ENCODE data around the gene IL4. TPM values are rescaled to one million over a fixed set of nuclear protein-coding genes. Genes with fewer than 3 reads are reported as not detected.

Gene IL4
- total RNA-seq, 2 donors from 2014 or later, result not detected

DNA sequence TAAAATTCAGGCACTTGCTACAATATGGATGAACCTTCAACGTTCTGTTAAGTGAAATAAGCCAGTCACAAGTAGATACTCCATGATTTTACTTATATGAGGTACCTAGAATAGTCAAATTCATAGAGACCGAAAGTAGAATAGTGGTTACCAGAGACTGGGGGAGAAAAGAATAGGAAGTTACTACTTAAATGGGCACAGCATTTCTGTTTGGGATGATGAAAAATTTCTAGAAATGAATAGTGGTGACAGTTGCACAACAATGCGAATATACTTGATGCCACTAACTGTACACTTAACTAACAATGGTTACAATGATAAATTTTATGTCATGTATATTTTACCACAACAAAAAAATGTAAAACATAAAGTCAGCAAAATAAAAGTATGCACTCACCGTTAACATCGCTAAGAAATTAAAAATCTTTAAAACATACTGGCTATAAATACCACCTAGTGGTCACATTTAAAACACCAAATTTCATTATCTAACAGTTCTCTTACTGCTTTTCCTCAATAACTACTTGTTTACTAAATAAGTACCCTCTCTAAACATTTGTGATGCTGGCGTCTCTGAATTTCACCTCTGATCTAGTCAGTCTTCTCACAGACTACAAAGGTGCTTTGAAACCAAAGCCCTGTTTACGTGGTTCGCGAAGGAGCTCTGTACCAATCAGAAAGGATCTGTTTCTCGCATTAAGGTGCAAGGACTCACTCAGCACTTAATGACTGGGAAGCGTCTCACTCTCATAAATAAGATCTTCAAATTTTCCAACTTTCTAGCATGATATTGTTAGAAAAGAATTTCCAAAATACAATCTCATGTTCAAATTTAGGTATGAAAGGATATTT, 40.9 kb downstream of the IL4 start:
- no peak overlapping the region for H3K9ac ChIP-seq (ENCODE audit: extremely low read depth, low read length, poor library complexity, severe bottlenecking)
- no peak overlapping the region for H3K4me3 ChIP-seq (ENCODE audit: low read length)
- no peak overlapping the region for H3K27ac ChIP-seq (ENCODE audit: low read depth, low read length)
- WGBS, 2 experiments (ENCODE audit: insufficient coverage in 1 of 2, insufficient read length in 1 of 2), result 83 to 87% methylated on average over 5 to 11 of the region's 11 CpGs
- DNase-seq, result no peak
- H3K9me3 ChIP-seq (ENCODE audit: control insufficient read depth, low read length), result no peaks in the 10 kb centered on the region
- H3K4me1 ChIP-seq (ENCODE audit: control insufficient read depth, insufficient read depth, low read length), result no peaks in the 10 kb centered on the region
- Mint-ChIP-seq H3K36me3 (ENCODE audit: low read depth) (peaks cover 22% of the 10 kb centered on the region), H3K9me3 (no peaks in the 10 kb centered on the region), H3K4me3 (no peak overlapping the region), H3K27me3 (ENCODE audit: insufficient read depth) (no peaks in the 10 kb centered on the region), H3K27ac (no peak overlapping the region), H3K4me1 (no peaks in the 10 kb centered on the region)
- TF ChIP-seq, protein P1, sequence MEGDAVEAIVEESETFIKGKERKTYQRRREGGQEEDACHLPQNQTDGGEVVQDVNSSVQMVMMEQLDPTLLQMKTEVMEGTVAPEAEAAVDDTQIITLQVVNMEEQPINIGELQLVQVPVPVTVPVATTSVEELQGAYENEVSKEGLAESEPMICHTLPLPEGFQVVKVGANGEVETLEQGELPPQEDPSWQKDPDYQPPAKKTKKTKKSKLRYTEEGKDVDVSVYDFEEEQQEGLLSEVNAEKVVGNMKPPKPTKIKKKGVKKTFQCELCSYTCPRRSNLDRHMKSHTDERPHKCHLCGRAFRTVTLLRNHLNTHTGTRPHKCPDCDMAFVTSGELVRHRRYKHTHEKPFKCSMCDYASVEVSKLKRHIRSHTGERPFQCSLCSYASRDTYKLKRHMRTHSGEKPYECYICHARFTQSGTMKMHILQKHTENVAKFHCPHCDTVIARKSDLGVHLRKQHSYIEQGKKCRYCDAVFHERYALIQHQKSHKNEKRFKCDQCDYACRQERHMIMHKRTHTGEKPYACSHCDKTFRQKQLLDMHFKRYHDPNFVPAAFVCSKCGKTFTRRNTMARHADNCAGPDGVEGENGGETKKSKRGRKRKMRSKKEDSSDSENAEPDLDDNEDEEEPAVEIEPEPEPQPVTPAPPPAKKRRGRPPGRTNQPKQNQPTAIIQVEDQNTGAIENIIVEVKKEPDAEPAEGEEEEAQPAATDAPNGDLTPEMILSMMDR (conservative IDR thresholded peaks at IDR 0.05), result peak; percentile 74
- H3K27me3 ChIP-seq (ENCODE audit: control insufficient read depth, insufficient read depth, low read length, poor library complexity, severe bottlenecking), result no peaks in the 10 kb centered on the region
- peaks cover 7% of the 10 kb centered on the region for H3K36me3 ChIP-seq (ENCODE audit: control insufficient read depth, insufficient read depth, low read length)

DNA sequence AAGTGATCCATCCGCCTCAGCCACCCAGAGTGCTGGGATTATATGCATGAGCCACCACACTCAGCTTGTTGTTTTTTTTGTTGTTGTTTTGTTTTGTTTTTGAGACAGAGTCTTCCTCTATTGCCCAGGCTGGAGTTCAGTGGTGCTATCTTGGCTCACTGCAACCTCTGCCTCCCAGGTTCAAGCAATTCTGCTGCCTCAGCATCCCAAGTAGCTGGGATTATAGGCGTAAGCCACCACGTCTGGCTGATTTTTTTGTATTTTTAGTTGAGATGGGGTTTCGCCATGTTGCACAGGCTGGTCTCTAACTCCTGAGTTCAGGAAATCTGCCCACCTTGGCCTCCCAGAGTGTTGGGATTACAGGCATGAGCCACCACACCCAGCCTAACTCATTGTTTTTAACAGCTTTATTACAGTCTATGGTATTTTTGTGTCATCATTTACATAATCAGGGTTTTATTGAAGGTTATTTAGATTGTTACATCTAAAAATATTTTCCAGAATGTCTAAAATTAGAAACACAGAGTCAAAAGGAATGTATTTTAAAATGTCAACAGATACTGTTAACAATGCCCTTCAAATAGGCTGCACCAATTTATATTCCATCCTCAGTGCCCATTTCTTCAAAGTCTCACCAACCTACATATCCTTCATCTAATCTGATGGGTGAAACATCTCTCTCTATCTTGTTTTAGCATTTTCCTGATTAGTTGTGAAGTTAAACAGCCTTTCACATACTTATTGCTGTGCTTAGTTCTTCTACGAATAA, 44.9 kb downstream of the IL4 start:
- Mint-ChIP-seq H3K9me3 (no peaks in the 10 kb centered on the region), H3K4me3 (no peak overlapping the region), H3K36me3 (ENCODE audit: low read depth) (peaks cover 24% of the 10 kb centered on the region), H3K27me3 (ENCODE audit: insufficient read depth) (no peaks in the 10 kb centered on the region), H3K27ac (no peak overlapping the region), H3K4me1 (no peaks in the 10 kb centered on the region)
- Histone ChIP-seq H3K36me3 (ENCODE audit: control insufficient read depth, insufficient read depth, low read length) (peaks cover 7% of the 10 kb centered on the region), H3K27me3 (ENCODE audit: control insufficient read depth, insufficient read depth, low read length, poor library complexity, severe bottlenecking) (no peaks in the 10 kb centered on the region), H3K9me3 (ENCODE audit: control insufficient read depth, low read length) (no peaks in the 10 kb centered on the region), H3K4me1 (ENCODE audit: control insufficient read depth, insufficient read depth, low read length) (no peaks in the 10 kb centered on the region), H3K4me3 (ENCODE audit: low read length) (no peak overlapping the region), H3K9ac (ENCODE audit: extremely low read depth, low read length, poor library complexity, severe bottlenecking) (no peak overlapping the region), H3K27ac (ENCODE audit: low read depth, low read length) (no peak overlapping the region)
- 92% methylated on average over 5 of the region's 5 CpGs; no CpG with 5 or more reads in 1 of the 2 experiments for WGBS, 2 experiments (ENCODE audit: insufficient coverage in 1 of 2, insufficient read length in 1 of 2)
- TF ChIP-seq, protein P1 (conservative IDR thresholded peaks at IDR 0.05), result no peak
- DNase-seq, result no peak

DNA sequence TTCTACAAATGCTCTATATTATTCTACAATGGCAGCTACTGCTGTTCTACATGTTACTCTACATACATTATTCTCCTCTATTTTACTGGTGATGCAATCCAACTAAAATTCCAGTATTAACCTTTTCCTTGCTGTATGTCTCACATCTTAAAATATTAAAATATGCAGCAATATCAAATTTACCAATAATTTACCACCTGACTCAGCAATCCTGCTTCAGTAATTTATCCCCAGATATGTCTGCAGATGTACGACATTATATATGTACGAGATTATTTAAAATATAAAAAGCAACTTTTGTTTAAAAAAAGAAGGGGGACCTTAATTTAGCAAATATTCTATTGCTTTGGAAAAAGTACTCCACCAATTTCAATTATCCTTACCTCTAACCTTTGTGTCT, 52.0 kb downstream of the IL4 start:
- no CpG with 5 or more reads among the region's 2 CpGs for whole genome bisulfite sequencing, 2 experiments (ENCODE audit: insufficient coverage in 1 of 2, insufficient read length in 1 of 2)
- H3K4me1 ChIP-seq (ENCODE audit: control insufficient read depth, insufficient read depth, low read length), result no peaks in the 10 kb centered on the region
- no peaks in the 10 kb centered on the region for H3K4me1 Mint-ChIP-seq

More for the DNA sequence above, 52.0 kb downstream of the IL4 start:
- no peaks in the 10 kb centered on the region for H3K27me3 Mint-ChIP-seq (ENCODE audit: insufficient read depth)
- no peaks in the 10 kb centered on the region for H3K9me3 ChIP-seq (ENCODE audit: control insufficient read depth, low read length)
- DNase-seq, result no peak
- H3K27me3 ChIP-seq (ENCODE audit: control insufficient read depth, insufficient read depth, low read length, poor library complexity, severe bottlenecking), result no peaks in the 10 kb centered on the region
- peaks cover 4% of the 10 kb centered on the region for H3K9me3 Mint-ChIP-seq
- no peak overlapping the region for H3K27ac Mint-ChIP-seq
- H3K36me3 Mint-ChIP-seq (ENCODE audit: low read depth), result peaks cover 14% of the 10 kb centered on the region
- no peak overlapping the region for H3K9ac ChIP-seq (ENCODE audit: extremely low read depth, low read length, poor library complexity, severe bottlenecking)
- H3K4me3 ChIP-seq (ENCODE audit: low read length), result no peak overlapping the region
- no peaks in the 10 kb centered on the region for H3K36me3 ChIP-seq (ENCODE audit: control insufficient read depth, insufficient read depth, low read length)
- TF ChIP-seq, protein P1 (conservative IDR thresholded peaks at IDR 0.05), result no peak
- H3K4me3 Mint-ChIP-seq, result no peak overlapping the region
- no peak overlapping the region for H3K27ac ChIP-seq (ENCODE audit: low read depth, low read length)
